ENCODE measurements around the gene ZNF280B. TPM values are rescaled to one million over a fixed set of nuclear protein-coding genes. Genes with fewer than 3 reads are reported as not detected.

Gene ZNF280B
- total and polyA plus RNA-seq, 2 of the 13 experiments (the other 11 are each of a cell fraction or from before 2014, with no cell fraction given): 3.7 to 3.9 TPM

DNA sequence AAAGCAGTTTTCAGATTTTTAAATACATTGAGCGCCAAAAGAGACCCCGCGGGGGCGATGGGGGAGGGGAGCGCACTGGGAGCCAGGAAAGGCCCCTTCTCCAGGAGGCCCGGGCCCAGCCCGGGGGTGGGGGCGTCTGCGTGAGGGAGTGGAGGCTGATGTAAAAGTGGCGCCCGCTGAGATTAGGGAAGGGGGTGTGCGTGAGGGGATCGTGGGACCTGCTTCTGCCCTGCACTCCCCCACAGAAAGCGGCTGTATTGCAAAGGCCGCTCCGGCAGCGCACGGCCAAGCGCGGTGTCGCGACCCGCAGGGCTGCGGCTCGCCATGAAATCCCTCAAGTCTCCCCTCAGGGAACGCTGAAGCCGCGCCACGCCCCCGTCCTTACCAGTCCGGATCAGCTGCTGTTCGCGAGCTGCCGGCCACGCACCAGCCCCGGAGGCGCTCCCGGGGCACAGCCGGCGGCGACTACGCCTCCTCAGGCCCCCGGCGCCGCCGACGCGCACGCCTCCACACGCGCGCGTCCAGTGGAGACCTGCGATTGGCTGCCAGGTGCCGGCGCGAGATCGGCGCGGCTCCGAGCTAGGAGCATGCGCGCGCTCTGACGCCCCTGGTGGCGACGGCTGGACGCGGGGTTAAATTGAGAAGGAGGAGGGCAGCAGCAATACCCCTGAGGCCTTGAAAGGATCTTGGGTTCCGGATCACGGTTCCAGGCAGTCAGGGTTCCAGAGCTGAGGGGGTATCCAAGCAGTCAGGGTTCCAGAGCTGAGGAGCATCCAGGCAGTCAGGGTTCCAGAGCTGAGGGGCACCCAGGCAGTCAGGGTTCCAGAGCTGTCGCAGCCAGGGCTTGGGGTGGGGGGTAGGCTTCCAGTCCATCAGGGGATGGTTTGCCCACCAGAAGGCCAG is at the start of gene ZNF280B (continued):
- peak; percentile 42; the same call in 1 of the 2 replicates for TF ChIP-seq NFAT5 (CRISPR knock-in tag; IDR thresholded peaks at IDR 0.05)
- peak; percentile 66; the same call in 1 of the 2 replicates for TF ChIP-seq ZNF616 (CRISPR knock-in tag; IDR thresholded peaks at IDR 0.05; ENCODE audit: low read depth)
- TF ChIP-seq MTF1 (CRISPR knock-in tag; IDR thresholded peaks at IDR 0.05): no peak
- no peak for TF ChIP-seq BRCA1 (CRISPR knock-in tag; IDR thresholded peaks at IDR 0.05)
- TF ChIP-seq ZNF235 (CRISPR knock-in tag; IDR thresholded peaks at IDR 0.05; ENCODE audit: borderline replicate concordance): peak; percentile 35; the same call in 1 of the 2 replicates
- TF ChIP-seq PLRG1 (conservative IDR thresholded peaks at IDR 0.05): no peak
- TF ChIP-seq, protein P1, sequence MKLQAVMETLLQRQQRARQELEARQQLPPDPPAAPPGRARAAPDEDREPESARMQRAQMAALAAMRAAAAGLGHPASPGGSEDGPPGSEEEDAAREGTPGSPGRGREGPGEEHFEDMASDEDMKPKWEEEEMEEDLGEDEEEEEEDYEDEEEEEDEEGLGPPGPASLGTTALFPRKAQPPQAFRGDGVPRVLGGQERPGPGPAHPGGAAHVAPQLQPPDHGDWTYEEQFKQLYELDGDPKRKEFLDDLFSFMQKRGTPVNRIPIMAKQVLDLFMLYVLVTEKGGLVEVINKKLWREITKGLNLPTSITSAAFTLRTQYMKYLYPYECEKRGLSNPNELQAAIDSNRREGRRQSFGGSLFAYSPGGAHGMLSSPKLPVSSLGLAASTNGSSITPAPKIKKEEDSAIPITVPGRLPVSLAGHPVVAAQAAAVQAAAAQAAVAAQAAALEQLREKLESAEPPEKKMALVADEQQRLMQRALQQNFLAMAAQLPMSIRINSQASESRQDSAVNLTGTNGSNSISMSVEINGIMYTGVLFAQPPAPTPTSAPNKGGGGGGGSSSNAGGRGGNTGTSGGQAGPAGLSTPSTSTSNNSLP (IDR thresholded peaks at IDR 0.05; ENCODE audit: low read depth, low read length): no peak
- TF ChIP-seq MXD1 (CRISPR knock-in tag; IDR thresholded peaks at IDR 0.05): peak; percentile 54
- TF ChIP-seq ZNF841 (CRISPR knock-in tag; IDR thresholded peaks at IDR 0.05; ENCODE audit: borderline replicate concordance): no peak
- no peak for TF ChIP-seq ZSCAN25 (CRISPR knock-in tag; IDR thresholded peaks at IDR 0.05)
- 0 out of 2 replicates have a peak, but pooled peaks have one; percentile 38 for TF ChIP-seq KLF9 (CRISPR knock-in tag; IDR thresholded peaks at IDR 0.05; ENCODE audit: low read depth)
- TF ChIP-seq ZNF878 (CRISPR knock-in tag; IDR thresholded peaks at IDR 0.05): no peak
- TF ChIP-seq ZNF44 (CRISPR knock-in tag; IDR thresholded peaks at IDR 0.05): no peak
- TF ChIP-seq ATF7 (IDR thresholded peaks at IDR 0.05): no peak
- TF ChIP-seq ATF7 (CRISPR knock-in tag; IDR thresholded peaks at IDR 0.05): no peak
- TF ChIP-seq ZNF446 (CRISPR knock-in tag; IDR thresholded peaks at IDR 0.05): no peak
- TF ChIP-seq HES4 (CRISPR knock-in tag; IDR thresholded peaks at IDR 0.05; ENCODE audit: borderline replicate concordance): no peak; the same call in 1 of the 2 replicates
- TF ChIP-seq ZNF615 (CRISPR knock-in tag; IDR thresholded peaks at IDR 0.05; ENCODE audit: borderline replicate concordance): no peak
- TF ChIP-seq ZBTB8A (CRISPR knock-in tag; IDR thresholded peaks at IDR 0.05; ENCODE audit: borderline replicate concordance, low read depth): no peak
- TF ChIP-seq, protein P2, sequence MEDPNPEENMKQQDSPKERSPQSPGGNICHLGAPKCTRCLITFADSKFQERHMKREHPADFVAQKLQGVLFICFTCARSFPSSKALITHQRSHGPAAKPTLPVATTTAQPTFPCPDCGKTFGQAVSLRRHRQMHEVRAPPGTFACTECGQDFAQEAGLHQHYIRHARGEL (CRISPR knock-in tag; IDR thresholded peaks at IDR 0.05): no peak
- 0 out of 2 replicates have a peak, but pooled peaks have one; percentile 18 for TF ChIP-seq HOXD1 (CRISPR knock-in tag; IDR thresholded peaks at IDR 0.05)
- TF ChIP-seq ZNF75D (CRISPR knock-in tag; IDR thresholded peaks at IDR 0.05; ENCODE audit: borderline replicate concordance): no peak
- peak; percentile 55 for TF ChIP-seq YY1 (IDR thresholded peaks at IDR 0.05; ENCODE audit: insufficient read depth, insufficient replicate concordance, low read depth, low read length)

Measured in HepG2 (cell line).